ENCODE measurements around the gene EIPR1.
A peak's percentile ranks its signal among the peaks of the same experiment; 100 is the strongest.

Gene EIPR1

GRCh38 chr2:3168230-3168891, 209.3 kb downstream of the EIPR1 start:
- DNase-seq, result no peak

GRCh38 chr2:3163401-3163800, 214.2 kb downstream of the EIPR1 start:
- no peak for DNase-seq

GRCh38 chr2:3162442-3163077, 215.1 kb downstream of the EIPR1 start:
- DNase-seq, result no peak

- no peak for DNase-seq
These were observed 216.8 kb downstream of the EIPR1 start for GRCh38 chr2:3160751-3161330.

GRCh38 chr2:3159782-3160545, 217.7 kb downstream of the EIPR1 start:
- DNase-seq, result no peak

GRCh38 chr2:3154700-3155099, 222.9 kb downstream of the EIPR1 start:
- no peak for DNase-seq

- no peak for DNase-seq
These were observed 223.5 kb downstream of the EIPR1 start for GRCh38 chr2:3154146-3154545.

GRCh38 chr2:3151153-3151918, 226.3 kb downstream of the EIPR1 start:
- peak; percentile 62 for DNase-seq

- DNase-seq, result no peak
These were observed 228.0 kb downstream of the EIPR1 start for GRCh38 chr2:3149441-3150217.

- DNase-seq, result no peak
These were observed 228.9 kb downstream of the EIPR1 start for GRCh38 chr2:3148716-3149115.

- no peak for DNase-seq
These were observed 229.7 kb downstream of the EIPR1 start for GRCh38 chr2:3147651-3148530.

- DNase-seq, result no peak
These were observed 230.6 kb downstream of the EIPR1 start for GRCh38 chr2:3146772-3147650.

GRCh38 chr2:3146175-3146574, 231.4 kb downstream of the EIPR1 start:
- DNase-seq, result no peak

- DNase-seq, result no peak
These were observed 232.1 kb downstream of the EIPR1 start for GRCh38 chr2:3145471-3146021.

- no peak for DNase-seq
These were observed 232.8 kb downstream of the EIPR1 start for GRCh38 chr2:3144856-3145255.

GRCh38 chr2:3143602-3144001, 234.0 kb downstream of the EIPR1 start:
- DNase-seq, result no peak

GRCh38 chr2:3142961-3143571, 234.6 kb downstream of the EIPR1 start:
- no peak for DNase-seq

- DNase-seq, result no peak
These were observed 235.4 kb downstream of the EIPR1 start for GRCh38 chr2:3142210-3142609.

- no peak for DNase-seq
These were observed 235.9 kb downstream of the EIPR1 start for GRCh38 chr2:3141696-3142095.
